NK-92 (cell line): ENCODE results near the gene MILR1.
"Not testable (repeated sequence)": the region's sequence is repeated elsewhere in the genome, so short reads cannot be mapped to it uniquely, and the experiment has no call there.

Experiments used
- DNase-seq: peaks from one replicate; lab custom pipeline; 2025; ENCODE audit not compliant: unreplicated experiment; lab: John Stamatoyannopoulos, UW

Gene MILR1

GRCh38 chr17:64426596-64426995 is 22.3 kb upstream of the MILR1 start:
- no peak for DNase-seq

- no peak for DNase-seq
These were observed 20.5 kb upstream of the MILR1 start for GRCh38 chr17:64428406-64428805.

- DNase-seq = not testable (repeated sequence)
These were observed 18.9 kb upstream of the MILR1 start for GRCh38 chr17:64430036-64430435.

- no peak for DNase-seq
These were observed 17.4 kb upstream of the MILR1 start for GRCh38 chr17:64431534-64431933.

GRCh38 chr17:64437944-64438525 is 10.9 kb upstream of the MILR1 start:
- no peak for DNase-seq

GRCh38 chr17:64439521-64439920 is 9.4 kb upstream of the MILR1 start:
- DNase-seq = not testable (repeated sequence)

- no peak for DNase-seq
These were observed 9.0 kb upstream of the MILR1 start for GRCh38 chr17:64439956-64440355.

GRCh38 chr17:64441772-64442540 is 7.0 kb upstream of the MILR1 start:
- no peak for DNase-seq

GRCh38 chr17:64442541-64442971 is 6.4 kb upstream of the MILR1 start:
- DNase-seq = no peak

- DNase-seq = no peak
These were observed 5.7 kb upstream of the MILR1 start for GRCh38 chr17:64443086-64443760.

GRCh38 chr17:64447526-64447925 is 1.4 kb upstream of the MILR1 start:
- DNase-seq = no peak

- DNase-seq = no peak
These were observed 630 bp downstream of the MILR1 start for GRCh38 chr17:64449545-64449944.

- DNase-seq = no peak
These were observed 7.3 kb downstream of the MILR1 start for GRCh38 chr17:64455993-64456885.

GRCh38 chr17:64457156-64457555 is 8.2 kb downstream of the MILR1 start:
- DNase-seq = no peak

GRCh38 chr17:64458756-64459155 is 9.8 kb downstream of the MILR1 start:
- no peak for DNase-seq

- no peak for DNase-seq
These were observed 10.4 kb downstream of the MILR1 start for GRCh38 chr17:64459284-64459747.

- DNase-seq = not testable (repeated sequence)
These were observed 10.9 kb downstream of the MILR1 start for GRCh38 chr17:64459818-64460217.

GRCh38 chr17:64460955-64461354 is 12.0 kb downstream of the MILR1 start:
- no peak for DNase-seq

- no peak for DNase-seq
These were observed 12.9 kb downstream of the MILR1 start for GRCh38 chr17:64461788-64462187.

- DNase-seq = no peak
These were observed 17.3 kb downstream of the MILR1 start for GRCh38 chr17:64466019-64466735.
